ENCODE measurements around the gene TP53I13. TPM values are rescaled to one million over a fixed set of nuclear protein-coding genes. Genes with fewer than 3 reads are reported as not detected.

Gene TP53I13
- total and polyA plus RNA-seq, 2 of the 13 experiments (the other 11 are each of a cell fraction or from before 2014, with no cell fraction given): 16.9 to 25.7 TPM

DNA sequence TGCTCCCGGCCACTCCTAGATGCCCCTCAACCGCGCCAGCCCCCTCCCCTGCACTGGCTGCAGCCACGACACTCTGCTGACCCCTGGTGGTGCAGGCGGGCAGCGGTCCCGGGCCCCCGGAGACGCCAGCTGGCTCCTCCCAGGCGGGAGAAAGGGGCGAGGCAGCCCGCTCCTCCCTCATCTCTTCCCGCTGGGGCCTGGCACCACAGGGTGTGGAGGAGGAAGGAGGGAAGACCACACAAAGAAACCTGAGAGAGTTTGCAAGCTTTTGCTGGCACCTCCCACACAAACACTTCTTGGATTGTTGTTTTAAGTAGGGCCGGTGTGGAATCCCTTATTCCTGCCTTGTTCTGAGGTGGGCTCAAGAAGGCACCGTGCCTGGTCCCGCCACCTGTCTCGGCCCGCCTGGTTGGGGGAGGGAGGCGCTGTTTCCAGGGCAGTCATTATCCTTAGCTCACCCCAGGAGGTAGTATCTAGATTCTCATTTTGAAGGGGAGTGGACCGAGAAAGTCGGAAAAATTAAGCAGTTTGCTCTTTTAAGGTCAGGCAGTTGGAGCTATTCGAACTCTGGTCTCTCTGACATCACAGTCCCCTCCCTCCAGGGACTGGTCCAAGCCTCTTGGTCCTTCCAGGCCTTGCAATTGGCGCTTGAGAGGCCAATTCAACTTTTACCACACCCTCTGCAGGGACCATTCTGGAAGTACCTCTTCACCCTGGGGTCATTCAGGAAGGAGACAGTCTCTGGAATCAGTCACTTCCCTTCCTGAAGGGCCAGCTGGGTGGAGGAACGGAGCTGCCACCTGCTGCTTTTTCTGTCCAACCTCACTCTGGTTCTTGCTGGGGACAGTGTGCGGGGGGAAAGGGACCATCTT is 23.5 kb downstream of the TP53I13 start (continued):
- TF ChIP-seq ZNF749 (CRISPR knock-in tag; IDR thresholded peaks at IDR 0.05; ENCODE audit: borderline replicate concordance) (no peak), RARG (CRISPR knock-in tag; IDR thresholded peaks at IDR 0.05; ENCODE audit: low read depth) (no peak), ZNF317 (CRISPR knock-in tag; IDR thresholded peaks at IDR 0.05) (no peak; the same call in 1 of the 2 replicates), KMT2B (CRISPR knock-in tag; IDR thresholded peaks at IDR 0.05) (no peak; the same call in 1 of the 2 replicates), WIZ (CRISPR knock-in tag; IDR thresholded peaks at IDR 0.05) (no peak), ZNF350 (CRISPR knock-in tag; IDR thresholded peaks at IDR 0.05; ENCODE audit: borderline replicate concordance, low read depth) (peak; percentile 72), CENPX (CRISPR knock-in tag; IDR thresholded peaks at IDR 0.05) (no peak), ZNF660 (CRISPR knock-in tag; IDR thresholded peaks at IDR 0.05; ENCODE audit: borderline replicate concordance, low read depth) (no peak), ATF7-NPFF (CRISPR knock-in tag; IDR thresholded peaks at IDR 0.05; ENCODE audit: low read depth) (no peak), ZBTB7A (CRISPR knock-in tag; IDR thresholded peaks at IDR 0.05) (peak; percentile 77; the same call in 1 of the 2 replicates), ZNF224 (CRISPR knock-in tag; IDR thresholded peaks at IDR 0.05) (no peak), NRL (CRISPR knock-in tag; IDR thresholded peaks at IDR 0.05; ENCODE audit: borderline replicate concordance) (no peak), ZNF761 (CRISPR knock-in tag; conservative IDR thresholded peaks at IDR 0.05) (0 out of 2 replicates have a peak, but pooled peaks have one; percentile 38), GPN1 (CRISPR knock-in tag; IDR thresholded peaks at IDR 0.05; ENCODE audit: borderline replicate concordance) (no peak), ZNF670 (CRISPR knock-in tag; IDR thresholded peaks at IDR 0.05; ENCODE audit: borderline replicate concordance) (no peak)
- TF ChIP-seq, protein P1, sequence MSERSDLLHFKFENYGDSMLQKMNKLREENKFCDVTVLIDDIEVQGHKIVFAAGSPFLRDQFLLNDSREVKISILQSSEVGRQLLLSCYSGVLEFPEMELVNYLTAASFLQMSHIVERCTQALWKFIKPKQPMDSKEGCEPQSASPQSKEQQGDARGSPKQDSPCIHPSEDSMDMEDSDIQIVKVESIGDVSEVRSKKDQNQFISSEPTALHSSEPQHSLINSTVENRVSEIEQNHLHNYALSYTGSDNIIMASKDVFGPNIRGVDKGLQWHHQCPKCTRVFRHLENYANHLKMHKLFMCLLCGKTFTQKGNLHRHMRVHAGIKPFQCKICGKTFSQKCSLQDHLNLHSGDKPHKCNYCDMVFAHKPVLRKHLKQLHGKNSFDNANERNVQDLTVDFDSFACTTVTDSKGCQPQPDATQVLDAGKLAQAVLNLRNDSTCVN (CRISPR knock-in tag; IDR thresholded peaks at IDR 0.05; ENCODE audit: borderline replicate concordance): no peak
- TF ChIP-seq, protein P2, sequence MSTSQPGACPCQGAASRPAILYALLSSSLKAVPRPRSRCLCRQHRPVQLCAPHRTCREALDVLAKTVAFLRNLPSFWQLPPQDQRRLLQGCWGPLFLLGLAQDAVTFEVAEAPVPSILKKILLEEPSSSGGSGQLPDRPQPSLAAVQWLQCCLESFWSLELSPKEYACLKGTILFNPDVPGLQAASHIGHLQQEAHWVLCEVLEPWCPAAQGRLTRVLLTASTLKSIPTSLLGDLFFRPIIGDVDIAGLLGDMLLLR (CRISPR knock-in tag; IDR thresholded peaks at IDR 0.05): no peak
- TF ChIP-seq, protein P3, sequence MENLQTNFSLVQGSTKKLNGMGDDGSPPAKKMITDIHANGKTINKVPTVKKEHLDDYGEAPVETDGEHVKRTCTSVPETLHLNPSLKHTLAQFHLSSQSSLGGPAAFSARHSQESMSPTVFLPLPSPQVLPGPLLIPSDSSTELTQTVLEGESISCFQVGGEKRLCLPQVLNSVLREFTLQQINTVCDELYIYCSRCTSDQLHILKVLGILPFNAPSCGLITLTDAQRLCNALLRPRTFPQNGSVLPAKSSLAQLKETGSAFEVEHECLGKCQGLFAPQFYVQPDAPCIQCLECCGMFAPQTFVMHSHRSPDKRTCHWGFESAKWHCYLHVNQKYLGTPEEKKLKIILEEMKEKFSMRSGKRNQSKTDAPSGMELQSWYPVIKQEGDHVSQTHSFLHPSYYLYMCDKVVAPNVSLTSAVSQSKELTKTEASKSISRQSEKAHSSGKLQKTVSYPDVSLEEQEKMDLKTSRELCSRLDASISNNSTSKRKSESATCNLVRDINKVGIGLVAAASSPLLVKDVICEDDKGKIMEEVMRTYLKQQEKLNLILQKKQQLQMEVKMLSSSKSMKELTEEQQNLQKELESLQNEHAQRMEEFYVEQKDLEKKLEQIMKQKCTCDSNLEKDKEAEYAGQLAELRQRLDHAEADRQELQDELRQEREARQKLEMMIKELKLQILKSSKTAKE (CRISPR knock-in tag; IDR thresholded peaks at IDR 0.05; ENCODE audit: borderline replicate concordance): 0 out of 2 replicates have a peak, but pooled peaks have one; percentile 21
- TF ChIP-seq, protein P4, sequence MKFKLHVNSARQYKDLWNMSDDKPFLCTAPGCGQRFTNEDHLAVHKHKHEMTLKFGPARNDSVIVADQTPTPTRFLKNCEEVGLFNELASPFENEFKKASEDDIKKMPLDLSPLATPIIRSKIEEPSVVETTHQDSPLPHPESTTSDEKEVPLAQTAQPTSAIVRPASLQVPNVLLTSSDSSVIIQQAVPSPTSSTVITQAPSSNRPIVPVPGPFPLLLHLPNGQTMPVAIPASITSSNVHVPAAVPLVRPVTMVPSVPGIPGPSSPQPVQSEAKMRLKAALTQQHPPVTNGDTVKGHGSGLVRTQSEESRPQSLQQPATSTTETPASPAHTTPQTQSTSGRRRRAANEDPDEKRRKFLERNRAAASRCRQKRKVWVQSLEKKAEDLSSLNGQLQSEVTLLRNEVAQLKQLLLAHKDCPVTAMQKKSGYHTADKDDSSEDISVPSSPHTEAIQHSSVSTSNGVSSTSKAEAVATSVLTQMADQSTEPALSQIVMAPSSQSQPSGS (CRISPR knock-in tag; IDR thresholded peaks at IDR 0.05): no peak

All from HepG2 (cell line).